Endodermal cell (in vitro differentiated cells): Measurements from ENCODE around the gene OPTN. TPM values are rescaled to one million over a fixed set of nuclear protein-coding genes. Genes with fewer than 3 reads are reported as not detected.
"Not testable (repeated sequence)": the region's sequence is repeated elsewhere in the genome, so short reads cannot be mapped to it uniquely, and the experiment has no call there.

ENCODE experiments used
- DNase-seq: peaks from one replicate; pipeline ENCODE4 v3.0.0-alpha.2; 2017
- H3K27ac ChIP-seq: 2 replicates; pipeline ENCODE4 v1.5.1; 2013; ENCODE audit warnings: mild to moderate bottlenecking, low read depth, low read length, moderate library complexity
- H3K27me3 ChIP-seq: 2 replicates; pipeline ENCODE4 v1.6.1; 2013; ENCODE audit warnings: mild to moderate bottlenecking, low read length, moderate library complexity; ENCODE audit not compliant: insufficient read depth, control insufficient read depth, poor library complexity, severe bottlenecking
- H3K36me3 ChIP-seq: 2 replicates; pipeline ENCODE4 v1.7.0; 2013; ENCODE audit warnings: mild to moderate bottlenecking, low read length, moderate library complexity; ENCODE audit not compliant: control insufficient read depth, insufficient read depth
- H3K4me1 ChIP-seq: one replicate; pipeline ENCODE4 v1.7.0; 2013; ENCODE audit warnings: low read length; ENCODE audit not compliant: control insufficient read depth, insufficient read depth
- H3K4me3 ChIP-seq: 2 replicates; pipeline ENCODE4 v1.5.1; 2013; ENCODE audit warnings: mild to moderate bottlenecking, low read length, moderate library complexity
- H3K9ac ChIP-seq: 2 replicates; pipeline ENCODE4 v1.6.1; 2013; ENCODE audit warnings: mild to moderate bottlenecking, low read length, moderate library complexity; ENCODE audit not compliant: poor library complexity, severe bottlenecking; ENCODE audit errors: extremely low read depth
- H3K9me3 ChIP-seq: 2 replicates; pipeline ENCODE4 v1.6.1; 2013; ENCODE audit warnings: mild to moderate bottlenecking, low read length, moderate library complexity; ENCODE audit not compliant: control insufficient read depth
- H3K27ac Mint-ChIP-seq: 2 replicates; pipeline ENCODE4 v1.8.0; 2020; ENCODE audit warnings: mixed read lengths
- H3K27me3 Mint-ChIP-seq: 2 replicates; pipeline ENCODE4 v1.8.0; 2021; ENCODE audit warnings: mild to moderate bottlenecking, mixed read lengths; ENCODE audit not compliant: insufficient read depth
- H3K36me3 Mint-ChIP-seq: 2 replicates; pipeline ENCODE4 v1.8.0; 2020; ENCODE audit warnings: low read depth, mixed read lengths
- H3K4me1 Mint-ChIP-seq: 2 replicates; pipeline ENCODE4 v1.8.0; 2020; ENCODE audit warnings: mixed read lengths
- H3K4me3 Mint-ChIP-seq: 2 replicates; pipeline ENCODE4 v1.8.0; 2020; ENCODE audit warnings: mild to moderate bottlenecking, moderate library complexity, mixed read lengths
- H3K9me3 Mint-ChIP-seq: 2 replicates; pipeline ENCODE4 v1.8.0; 2020; ENCODE audit warnings: mild to moderate bottlenecking, mixed read lengths
- CTCF ChIP-seq: fragments of 200-600 bp; sonication (generic); conservative IDR thresholded peaks from 2 replicates; pipeline ENCODE4 v1.5.0; 2021; ENCODE audit warnings: antibody characterized with exemption, mild to moderate bottlenecking
- whole genome bisulfite sequencing, 2 experiments: methylation state at CpG; one replicate each; pipeline versions ENCODE4 v1.1.5 to v1.1.7; 2013; ENCODE audit warnings: missing lambda C conversion rate in 2 of 2, mixed read lengths in 1 of 2; ENCODE audit not compliant: insufficient coverage in 1 of 2, insufficient read length in 1 of 2; 5-methylcytosine and 5-hydroxymethylcytosine counted together
- total RNA-seq, 2 donors: library from RNA; stranded (reverse); fragmentation: NEBNext Ultra II Directional in 1 of 2; extraction: Animal tissue kit (Norgen Biotek cat#: 25700) in 1 of 2; gene quantifications; 2 replicates in 1 of 2; 3 replicates in 1 of 2; pipeline ENCODE4 v1.2.1, GENCODE V29; 2021

OPTN gene
- total RNA-seq, 2 donors from 2014 or later = 22.7 to 23.3 TPM

- H3K4me1 Mint-ChIP-seq = no peaks in the 10 kb centered on the region
- no peak overlapping the region for H3K27ac Mint-ChIP-seq
- Histone ChIP-seq H3K27me3 (no peaks in the 10 kb centered on the region), H3K9ac (no peak overlapping the region), H3K4me1 (no peaks in the 10 kb centered on the region), H3K27ac (no peak overlapping the region), H3K36me3 (no peaks in the 10 kb centered on the region), H3K9me3 (no peaks in the 10 kb centered on the region), H3K4me3 (no peak overlapping the region)
- no peaks in the 10 kb centered on the region for H3K9me3 Mint-ChIP-seq
- no peaks in the 10 kb centered on the region for H3K36me3 Mint-ChIP-seq
- 93 to 100% methylated on average over 2 to 3 of the region's 3 CpGs for WGBS, 2 experiments
- H3K27me3 Mint-ChIP-seq = peaks cover 1% of the 10 kb centered on the region
- H3K4me3 Mint-ChIP-seq = no peak overlapping the region
- no peak for DNase-seq
- no peak for TF ChIP-seq CTCF
Observed at GRCh38 chr10:13152296-13152695, 52.3 kb downstream of the OPTN start.

GRCh38 chr10:13155860-13156259 lies 55.9 kb downstream of the OPTN start:
- H3K4me3 Mint-ChIP-seq, H3K4me1 ChIP-seq, H3K4me1 Mint-ChIP-seq, H3K27ac ChIP-seq, DNase-seq, H3K36me3 Mint-ChIP-seq, H3K4me3 ChIP-seq, H3K9ac ChIP-seq, H3K9me3 Mint-ChIP-seq, H3K27me3 Mint-ChIP-seq, H3K27me3 ChIP-seq, H3K9me3 ChIP-seq, H3K36me3 ChIP-seq, H3K27ac Mint-ChIP-seq: not testable (repeated sequence)
- 94 to 100% methylated on average over 2 to 3 of the region's 4 CpGs for WGBS, 2 experiments

GRCh38 chr10:13158401-13158800 lies 58.4 kb downstream of the OPTN start:
- no peaks in the 10 kb centered on the region for H3K4me1 ChIP-seq
- Mint-ChIP-seq H3K9me3 (no peaks in the 10 kb centered on the region), H3K36me3 (no peaks in the 10 kb centered on the region), H3K4me1 (peaks cover 10% of the 10 kb centered on the region), H3K27ac (no peak overlapping the region), H3K27me3 (no peaks in the 10 kb centered on the region), H3K4me3 (no peak overlapping the region)
- H3K4me3 ChIP-seq = no peak overlapping the region
- WGBS, 2 experiments = 89 to 94% methylated on average over 9 to 32 of the region's 32 CpGs
- no peaks in the 10 kb centered on the region for H3K27me3 ChIP-seq
- TF ChIP-seq CTCF = no peak
- no peaks in the 10 kb centered on the region for H3K36me3 ChIP-seq
- no peak overlapping the region for H3K27ac ChIP-seq
- no peaks in the 10 kb centered on the region for H3K9me3 ChIP-seq
- no peak overlapping the region for H3K9ac ChIP-seq
- no peak for DNase-seq
